Stomach (tissue), 4 donors: ENCODE data around the gene VCX3A.

ENCODE experiments used
- CTCF ChIP-seq, 7 experiments: fragments of 450-650 bp in 4 of 7; fragments of 200-600 bp in 3 of 7; sonication (generic) in 3 of 7; IDR thresholded peaks; one replicate each; pipeline ENCODE4 v1.5.1; 2016 to 2019; ENCODE audit warnings: antibody characterized with exemption in 7 of 7, control low read depth in 2 of 7, mild to moderate bottlenecking in 1 of 7
- EP300 ChIP-seq: sonication (generic); formaldehyde crosslinking; IDR thresholded peaks from one replicate; pipeline ENCODE4 v1.6.1; 2017; ENCODE audit warnings: antibody characterized with exemption
- POLR2A ChIP-seq, 4 donors: fragments of 450-650 bp; IDR thresholded peaks; one replicate each; pipeline ENCODE4 v1.6.1; 2016; ENCODE audit warnings: antibody characterized with exemption in 4 of 4, control low read depth in 2 of 4, mild to moderate bottlenecking in 1 of 4, moderate library complexity in 1 of 4
- POLR2AphosphoS5 ChIP-seq, 3 donors: sonication (generic); formaldehyde crosslinking; IDR thresholded peaks; one replicate each; pipeline ENCODE4 v1.6.1; 2016; ENCODE audit warnings: antibody characterized with exemption in 3 of 3

GRCh38 chrX:6568031-6568430, 33.1 kb upstream of the VCX3A start:
- TF ChIP-seq CTCF (IDR thresholded peaks at IDR 0.05) (no peak), POLR2A (IDR thresholded peaks at IDR 0.05) (no peak), POLR2AphosphoS5 (IDR thresholded peaks at IDR 0.05) (no peak), EP300 (no peak)
